Astrocyte (in vitro differentiated cells and primary cell): Measurements from ENCODE around the gene EXOSC10. TPM values are rescaled to one million over a fixed set of nuclear protein-coding genes. Genes with fewer than 3 reads are reported as not detected.

Source experiments
- DNase-seq: peaks from one replicate; pipeline ENCODE4 v3.0.0-alpha.2; 2010; ENCODE audit warnings: low read depth
- FAIRE-seq: peaks from 2 replicates; lab custom pipeline; 2011; peaks lifted over from hg19 to GRCh38; lab: Jason Lieb, UNC
- H2AFZ ChIP-seq: 2 replicates; pipeline ENCODE4 v1.6.0; 2012; ENCODE audit warnings: low read depth, low read length, inconsistent platforms
- H3K27ac ChIP-seq: 2 replicates; pipeline ENCODE4 v1.5.1; 2011; ENCODE audit warnings: low read depth, low read length, inconsistent platforms
- H3K27me3 ChIP-seq: 2 replicates; pipeline ENCODE4 v1.6.0; 2011; ENCODE audit warnings: low read length, inconsistent platforms; ENCODE audit not compliant: insufficient read depth
- H3K36me3 ChIP-seq: 2 replicates; pipeline ENCODE4 v1.5.1; 2011; ENCODE audit warnings: low read length, inconsistent platforms; ENCODE audit not compliant: insufficient read depth
- H3K4me1 ChIP-seq: 2 replicates; pipeline ENCODE4 v1.5.1; 2011; ENCODE audit warnings: low read length, inconsistent platforms; ENCODE audit not compliant: insufficient read depth
- H3K4me2 ChIP-seq: 2 replicates; pipeline ENCODE4 v1.6.0; 2012; ENCODE audit warnings: low read length, inconsistent platforms
- H3K4me3 ChIP-seq: 2 replicates; pipeline ENCODE4 v1.5.1; 2011; ENCODE audit warnings: low read depth, mild to moderate bottlenecking, low read length, inconsistent platforms; ENCODE audit not compliant: insufficient read depth
- H3K79me2 ChIP-seq: 2 replicates; pipeline ENCODE4 v1.6.0; 2012; ENCODE audit warnings: mild to moderate bottlenecking, low read length, inconsistent platforms; ENCODE audit not compliant: insufficient read depth
- H3K9ac ChIP-seq: 2 replicates; pipeline ENCODE4 v1.6.0; 2012; ENCODE audit warnings: mild to moderate bottlenecking, low read length, inconsistent platforms
- H3K9me3 ChIP-seq: 2 replicates; pipeline ENCODE4 v1.5.1; 2012; ENCODE audit warnings: low read depth, mild to moderate bottlenecking, low read length, inconsistent platforms; ENCODE audit not compliant: insufficient read depth
- H4K20me1 ChIP-seq: 2 replicates; pipeline ENCODE4 v1.6.0; 2012; ENCODE audit warnings: low read length, inconsistent platforms; ENCODE audit not compliant: insufficient read depth
- H3K27ac Mint-ChIP-seq: one replicate; pipeline ENCODE4 v1.8.0; 2021; ENCODE audit warnings: mild to moderate bottlenecking, mixed read lengths; ENCODE audit not compliant: unreplicated experiment
- H3K27me3 Mint-ChIP-seq: one replicate; pipeline ENCODE4 v1.8.0; 2021; ENCODE audit warnings: low read depth, mixed read lengths; ENCODE audit not compliant: unreplicated experiment
- H3K36me3 Mint-ChIP-seq: one replicate; pipeline ENCODE4 v1.8.0; 2021; ENCODE audit warnings: low read depth, mixed read lengths; ENCODE audit not compliant: unreplicated experiment
- H3K4me1 Mint-ChIP-seq: one replicate; pipeline ENCODE4 v1.8.0; 2021; ENCODE audit warnings: low read depth, mixed read lengths; ENCODE audit not compliant: unreplicated experiment
- H3K4me3 Mint-ChIP-seq: one replicate; pipeline ENCODE4 v1.8.0; 2021; ENCODE audit warnings: mild to moderate bottlenecking, moderate library complexity, mixed read lengths; ENCODE audit not compliant: unreplicated experiment
- H3K9me3 Mint-ChIP-seq: one replicate; pipeline ENCODE4 v1.8.0; 2021; ENCODE audit warnings: mild to moderate bottlenecking, mixed read lengths; ENCODE audit not compliant: unreplicated experiment
- EZH2 ChIP-seq: IDR thresholded peaks from 2 replicates; pipeline ENCODE4 v1.6.1; 2012; ENCODE audit warnings: mild to moderate bottlenecking, low read length, inconsistent platforms; ENCODE audit not compliant: insufficient read depth
- total RNA-seq: library from RNA; stranded (reverse); gene quantifications from 2 replicates; pipeline ENCODE4 v1.2.1, GENCODE V29; 2021
- TF ChIP-seq, protein P1 (sequence below): IDR thresholded peaks from 2 replicates; pipeline ENCODE4 v1.5.1; 2011; ENCODE audit warnings: low read depth, mild to moderate bottlenecking, inconsistent platforms, low read length, moderate library complexity; ENCODE audit not compliant: insufficient read depth

EXOSC10 gene
- total RNA-seq, 1 donor from 2014 or later: 56.8 TPM

DNA sequence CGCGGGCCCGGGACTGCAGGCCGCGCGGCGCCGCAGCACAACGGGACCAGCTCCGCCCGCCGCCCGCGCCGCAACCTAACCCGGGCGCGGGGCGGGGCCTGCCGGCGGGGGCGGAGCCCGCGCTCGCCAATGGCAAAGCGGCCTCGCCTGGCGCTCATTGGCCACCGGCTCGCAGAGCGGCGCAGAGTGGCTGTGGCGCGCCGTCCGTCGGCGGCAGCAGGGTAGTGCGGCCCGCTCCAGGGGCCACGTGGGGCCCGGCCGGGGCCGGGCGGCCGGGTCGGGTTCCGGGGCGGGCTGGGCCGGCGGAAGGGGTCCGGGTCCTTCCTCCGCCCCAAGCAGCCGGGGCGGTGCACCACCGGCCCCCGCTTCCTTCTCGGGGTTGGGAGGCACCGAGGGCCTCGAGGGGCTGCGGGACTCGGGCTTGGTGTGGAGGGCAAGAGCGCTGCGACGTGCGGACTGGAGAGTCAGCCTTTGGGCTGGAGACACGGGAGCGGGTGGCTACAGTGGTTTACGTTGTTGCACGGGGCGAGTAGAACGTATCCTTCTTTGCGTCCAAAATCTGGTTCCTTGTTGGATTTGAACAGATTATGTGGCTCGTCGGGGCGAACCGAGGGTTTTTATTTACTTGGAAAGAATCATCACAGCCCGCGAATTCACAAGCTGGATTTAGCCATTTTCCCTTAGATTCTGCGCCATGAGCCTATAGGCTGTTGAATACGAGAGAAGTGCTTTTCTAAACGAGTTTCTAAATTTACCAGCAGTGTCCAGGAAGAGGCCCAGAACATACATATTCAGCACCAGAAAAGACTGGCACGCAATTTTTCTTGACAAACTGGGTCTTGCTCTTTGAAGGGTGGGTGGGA lies 39.5 kb downstream of the EXOSC10 start, which contains the start of gene SRM:
Gene SRM, minus strand, starts transcription at position 51 of the 863 bp plus-strand sequence. CDS start 75 bp downstream, outside the sequence.
- Mint-ChIP-seq H3K36me3 (peaks cover 10% of the 10 kb centered on the region), H3K27ac (peak within 1 kb of the TSS; percentile 86), H3K4me3 (peak within 1 kb of the TSS; percentile 93), H3K4me1 (peaks cover 16% of the 10 kb centered on the region), H3K27me3 (no peaks in the 10 kb centered on the region), H3K9me3 (no peaks in the 10 kb centered on the region)
- H3K79me2 ChIP-seq: peaks cover 35% of the 10 kb centered on the region
- H3K4me3 ChIP-seq: peak within 1 kb of the TSS; percentile 91
- TF ChIP-seq EZH2: no peak
- TF ChIP-seq, protein P1, sequence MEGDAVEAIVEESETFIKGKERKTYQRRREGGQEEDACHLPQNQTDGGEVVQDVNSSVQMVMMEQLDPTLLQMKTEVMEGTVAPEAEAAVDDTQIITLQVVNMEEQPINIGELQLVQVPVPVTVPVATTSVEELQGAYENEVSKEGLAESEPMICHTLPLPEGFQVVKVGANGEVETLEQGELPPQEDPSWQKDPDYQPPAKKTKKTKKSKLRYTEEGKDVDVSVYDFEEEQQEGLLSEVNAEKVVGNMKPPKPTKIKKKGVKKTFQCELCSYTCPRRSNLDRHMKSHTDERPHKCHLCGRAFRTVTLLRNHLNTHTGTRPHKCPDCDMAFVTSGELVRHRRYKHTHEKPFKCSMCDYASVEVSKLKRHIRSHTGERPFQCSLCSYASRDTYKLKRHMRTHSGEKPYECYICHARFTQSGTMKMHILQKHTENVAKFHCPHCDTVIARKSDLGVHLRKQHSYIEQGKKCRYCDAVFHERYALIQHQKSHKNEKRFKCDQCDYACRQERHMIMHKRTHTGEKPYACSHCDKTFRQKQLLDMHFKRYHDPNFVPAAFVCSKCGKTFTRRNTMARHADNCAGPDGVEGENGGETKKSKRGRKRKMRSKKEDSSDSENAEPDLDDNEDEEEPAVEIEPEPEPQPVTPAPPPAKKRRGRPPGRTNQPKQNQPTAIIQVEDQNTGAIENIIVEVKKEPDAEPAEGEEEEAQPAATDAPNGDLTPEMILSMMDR: no peak
- peak within 1 kb of the TSS; percentile 84 for H2AFZ ChIP-seq
- H3K9ac ChIP-seq: peak within 1 kb of the TSS; percentile 87
- H4K20me1 ChIP-seq: peaks cover 37% of the 10 kb centered on the region
- H3K4me2 ChIP-seq: peak within 1 kb of the TSS; percentile 94
- no peaks in the 10 kb centered on the region for H3K9me3 ChIP-seq
- H3K36me3 ChIP-seq: peaks cover 15% of the 10 kb centered on the region
- FAIRE-seq (no peak), DNase-seq (peak; percentile 74)
- H3K4me1 ChIP-seq: peaks cover 14% of the 10 kb centered on the region
- no peaks in the 10 kb centered on the region for H3K27me3 ChIP-seq
- peak within 1 kb of the TSS; percentile 49 for H3K27ac ChIP-seq

DNA sequence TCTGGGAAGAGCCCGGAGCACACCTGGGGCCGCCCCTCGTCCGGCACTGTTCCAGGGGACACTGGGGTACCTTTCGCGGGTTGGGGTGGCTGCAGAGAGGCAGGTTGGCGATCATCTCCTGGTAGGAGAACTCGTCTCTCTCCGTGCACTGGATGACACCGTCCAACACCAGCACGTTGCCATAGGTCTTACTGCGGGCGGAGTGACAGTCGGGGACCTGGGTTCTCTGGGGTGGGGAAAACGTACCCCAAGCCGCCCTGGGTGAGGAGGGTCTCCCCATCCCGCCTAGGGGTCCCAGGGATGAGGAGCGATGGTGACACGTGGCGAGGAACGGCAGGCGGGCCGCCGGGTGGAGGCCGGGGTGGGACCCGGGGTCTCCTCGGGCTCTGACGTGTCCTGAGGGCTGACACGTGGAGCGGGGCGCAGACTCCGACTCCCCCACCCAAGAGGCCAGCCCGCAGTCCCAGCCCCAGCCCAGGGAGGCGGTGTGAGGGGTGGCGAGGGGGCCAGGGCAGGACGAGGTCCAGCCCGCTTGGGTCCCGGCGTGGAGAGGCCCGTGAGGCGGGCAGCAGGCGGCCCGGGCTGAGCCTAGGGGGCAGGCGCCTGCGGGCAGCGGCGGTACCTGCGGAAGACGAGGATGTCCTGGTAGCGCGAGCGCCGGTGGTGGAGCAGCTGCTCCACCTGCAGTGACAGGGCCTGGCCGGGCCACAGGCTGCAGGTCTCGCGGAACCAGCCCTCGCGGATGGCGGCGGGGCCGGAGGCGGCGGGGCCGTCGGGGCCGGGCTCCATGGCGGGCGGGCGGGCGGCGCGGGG lies 40.3 kb downstream of the EXOSC10 start:
- Histone ChIP-seq H3K4me3 (peak overlapping the region; percentile 91), H3K27ac (peak overlapping the region; percentile 49), H3K79me2 (peaks cover 35% of the 10 kb centered on the region), H3K4me2 (peak overlapping the region; percentile 94), H2AFZ (peak overlapping the region; percentile 47), H3K27me3 (no peaks in the 10 kb centered on the region), H3K36me3 (peaks cover 10% of the 10 kb centered on the region), H4K20me1 (peaks cover 41% of the 10 kb centered on the region), H3K4me1 (peaks cover 14% of the 10 kb centered on the region), H3K9me3 (no peaks in the 10 kb centered on the region), H3K9ac (peak overlapping the region; percentile 86)
- no peaks in the 10 kb centered on the region for H3K27me3 Mint-ChIP-seq
- H3K9me3 Mint-ChIP-seq: no peaks in the 10 kb centered on the region
- H3K36me3 Mint-ChIP-seq: peaks cover 7% of the 10 kb centered on the region
- H3K4me3 Mint-ChIP-seq: peak overlapping the region; percentile 92
- TF ChIP-seq, protein P1: no peak
- no peak for TF ChIP-seq EZH2
- peaks cover 16% of the 10 kb centered on the region for H3K4me1 Mint-ChIP-seq
- FAIRE-seq (no peak), DNase-seq (no peak)
- peak overlapping the region; percentile 77 for H3K27ac Mint-ChIP-seq
